Liver (tissue), 9 donors: ENCODE results near the gene CCM2. TPM values are rescaled to one million over a fixed set of nuclear protein-coding genes. Genes with fewer than 3 reads are reported as not detected.

ENCODE experiments used
- DNase-seq: peaks from one replicate; pipeline ENCODE4 v3.0.0-alpha.2; 2017; ENCODE audit warnings: low spot score
- H3K27ac ChIP-seq, 2 donors: one replicate each; pipeline ENCODE4 v1.7.0; 2013; ENCODE audit warnings: inconsistent platforms in 2 of 2, low read length in 2 of 2, control low read depth in 1 of 2, low read depth in 1 of 2, mild to moderate bottlenecking in 1 of 2
- H3K27me3 ChIP-seq, 4 donors: one replicate each; pipeline versions ENCODE4 v1.6.1 to v1.7.0; 2013; ENCODE audit warnings: low read length in 3 of 4, inconsistent platforms in 1 of 4, mild to moderate bottlenecking in 1 of 4, moderate library complexity in 1 of 4; ENCODE audit not compliant: control insufficient read depth in 4 of 4, insufficient read depth in 4 of 4
- H3K36me3 ChIP-seq, 4 donors: one replicate each; pipeline versions ENCODE4 v1.6.1 to v1.7.0; 2013; ENCODE audit warnings: low read length in 3 of 4, mild to moderate bottlenecking in 3 of 4, low read depth in 1 of 4, moderate library complexity in 1 of 4; ENCODE audit not compliant: control insufficient read depth in 4 of 4, insufficient read depth in 3 of 4
- H3K4me1 ChIP-seq, 4 donors: one replicate each; pipeline versions ENCODE4 v1.6.1 to v1.7.0; 2013; ENCODE audit warnings: low read length in 3 of 4, mild to moderate bottlenecking in 3 of 4, moderate library complexity in 1 of 4; ENCODE audit not compliant: control insufficient read depth in 4 of 4, insufficient read depth in 4 of 4
- H3K4me3 ChIP-seq, 3 donors: one replicate each; pipeline versions ENCODE4 v1.6.1 to v1.7.0; 2013; ENCODE audit warnings: low read length in 3 of 3, control low read depth in 1 of 3, low read depth in 1 of 3, mild to moderate bottlenecking in 1 of 3
- H3K9ac ChIP-seq, 2 donors: one replicate each; pipeline ENCODE4 v1.7.0; 2013; ENCODE audit warnings: low read length in 2 of 2, mild to moderate bottlenecking in 2 of 2, moderate library complexity in 2 of 2, control low read depth in 1 of 2, low read depth in 1 of 2
- H3K9me3 ChIP-seq, 4 donors: one replicate each; pipeline versions ENCODE4 v1.6.1 to v1.7.0; 2013; ENCODE audit warnings: low read length in 3 of 4; ENCODE audit not compliant: control insufficient read depth in 4 of 4
- CTCF ChIP-seq: fragments of 150-350 bp; IDR thresholded peaks from 2 replicates; pipeline ENCODE4 v1.5.1; 2017; ENCODE audit warnings: improper control_type of control experiment, low read depth, low read length; ENCODE audit not compliant: missing input control
- EGR1 ChIP-seq, 2 donors: IDR thresholded peaks; 2 replicates each; pipeline ENCODE4 v1.6.1; 2016 to 2018; ENCODE audit warnings: antibody characterized with exemption in 2 of 2, low read depth in 2 of 2
- FOXA1 ChIP-seq: IDR thresholded peaks from 2 replicates; pipeline ENCODE4 v1.6.1; 2016; ENCODE audit warnings: antibody characterized with exemption
- FOXA2 ChIP-seq: IDR thresholded peaks from 2 replicates; pipeline ENCODE4 v1.6.1; 2016; ENCODE audit warnings: antibody characterized with exemption
- GABPA ChIP-seq, 2 donors: IDR thresholded peaks in 1 of 2; conservative IDR thresholded peaks in 1 of 2; 2 replicates each; pipeline ENCODE4 v1.6.1; 2016; ENCODE audit warnings: antibody characterized with exemption in 2 of 2, mild to moderate bottlenecking in 1 of 2, moderate library complexity in 1 of 2
- HNF4A ChIP-seq, 2 donors: conservative IDR thresholded peaks; 2 replicates each; pipeline ENCODE4 v1.6.1; 2016; ENCODE audit warnings: antibody characterized with exemption in 2 of 2, mild to moderate bottlenecking in 2 of 2
- HNF4G ChIP-seq: IDR thresholded peaks from 2 replicates; pipeline ENCODE4 v1.6.1; 2016; ENCODE audit warnings: antibody characterized with exemption
- JUND ChIP-seq, 2 donors: IDR thresholded peaks; 2 replicates each; pipeline ENCODE4 v1.6.1; 2016; ENCODE audit warnings: antibody characterized with exemption in 2 of 2
- MAX ChIP-seq: IDR thresholded peaks from 2 replicates; pipeline ENCODE4 v1.6.1; 2016; ENCODE audit warnings: antibody characterized with exemption
- NR2F2 ChIP-seq: IDR thresholded peaks from 2 replicates; pipeline ENCODE4 v1.6.1; 2016; ENCODE audit warnings: antibody characterized with exemption
- RAD21 ChIP-seq, 2 donors: IDR thresholded peaks; 2 replicates each; pipeline ENCODE4 v1.6.1; 2016; ENCODE audit warnings: antibody characterized with exemption in 2 of 2, mild to moderate bottlenecking in 2 of 2
- REST ChIP-seq: IDR thresholded peaks from 2 replicates; pipeline ENCODE4 v1.6.1; 2016; ENCODE audit warnings: antibody characterized with exemption, mild to moderate bottlenecking
- SP1 ChIP-seq: IDR thresholded peaks from 2 replicates; pipeline ENCODE4 v1.6.1; 2018; ENCODE audit warnings: antibody characterized with exemption, mild to moderate bottlenecking
- TAF1 ChIP-seq: conservative IDR thresholded peaks from 2 replicates; pipeline ENCODE4 v1.6.1; 2016; ENCODE audit warnings: antibody characterized with exemption, mild to moderate bottlenecking
- YY1 ChIP-seq: IDR thresholded peaks from 2 replicates; pipeline ENCODE4 v1.6.1; 2016; ENCODE audit warnings: antibody characterized with exemption, mild to moderate bottlenecking
- ZBTB33 ChIP-seq: IDR thresholded peaks from 2 replicates; pipeline ENCODE4 v1.6.1; 2016; ENCODE audit warnings: antibody characterized with exemption
- WGBS: extraction: QIAGEN DNeasy Blood & Tissue Kit; methylation state at CpG from one replicate; pipeline ENCODE4 v1.1.7; 2013; 5-methylcytosine and 5-hydroxymethylcytosine counted together
- polyA plus RNA-seq, 2 donors: library from polyadenylated mRNA; stranded (reverse) in 1 of 2; unstranded in 1 of 2; fragments of 200-250 nt in 1 of 2; fragments of >200 nt in 1 of 2; fragmentation: Nextera tagmentation in 1 of 2; extraction: Ambion mirVana in 1 of 2; gene quantifications; one replicate each; pipeline versions ENCODE4 v1.2.1 to v1.2.3, GENCODE V29; 2013 to 2015
- total RNA-seq, 2 donors: library from RNA; depleted of rRNA; stranded (reverse); fragments of >200 nt; gene quantifications; one replicate each; pipeline ENCODE4 v1.2.3, GENCODE V29; 2014
- donor health status: healthy.
- donor health status: healthy.
- donor health status: healthy.
- donor health status: healthy.
- donor health status: healthy.

The CCM2 gene
- total and polyA plus RNA-seq, 4 donors: 26.3 to 65.0 (median 47.5) TPM

- TF ChIP-seq SP1: no peak
- TF ChIP-seq NR2F2: no peak
- no peak for TF ChIP-seq JUND (IDR thresholded peaks at IDR 0.05)
- TF ChIP-seq CTCF: no peak
- no peak for TF ChIP-seq YY1
- TF ChIP-seq RAD21 (IDR thresholded peaks at IDR 0.05): no peak
- no peak for TF ChIP-seq HNF4A (conservative IDR thresholded peaks at IDR 0.05)
- TF ChIP-seq REST: no peak
- no peak for TF ChIP-seq GABPA (IDR thresholded peaks at IDR 0.05 in 1 of 2, conservative IDR thresholded peaks at IDR 0.05 in 1 of 2)
- no peak for TF ChIP-seq TAF1
- TF ChIP-seq ZBTB33: no peak
- no peak for TF ChIP-seq FOXA1
- no peak for TF ChIP-seq MAX
- TF ChIP-seq HNF4G: no peak
- TF ChIP-seq FOXA2: no peak
- TF ChIP-seq EGR1 (IDR thresholded peaks at IDR 0.05; ENCODE audit: low read depth in 2 of 2): no peak
- no peaks in the 10 kb centered on the region for H3K9me3 ChIP-seq
- H3K4me3 ChIP-seq: peak overlapping the region; percentile 47 to 83 (median 72)
- H3K4me1 ChIP-seq: peaks cover 0 to 7% (median 2%) of the 10 kb centered on the region in 4 donors
- no peaks in the 10 kb centered on the region for H3K27me3 ChIP-seq
- peak overlapping the region in 1 of 2 donors; percentile 65 for H3K9ac ChIP-seq
- peak overlapping the region; percentile 94 to 98 for H3K27ac ChIP-seq
- peaks cover 5 to 28% (median 24%) of the 10 kb centered on the region in 4 donors for H3K36me3 ChIP-seq
- WGBS: 56% methylated on average over 8 of the region's 8 CpGs
- DNase-seq: no peak
Observed at GRCh38 chr7:44985900-44986217, 14.1 kb upstream of the CCM2 start.
